ENCODE results near the gene ATP6V1F. TPM values are rescaled to one million over a fixed set of nuclear protein-coding genes. Genes with fewer than 3 reads are reported as not detected.

Gene ATP6V1F
- polyA plus RNA-seq, 4 donors: 145 to 239 (median 191) TPM

DNA sequence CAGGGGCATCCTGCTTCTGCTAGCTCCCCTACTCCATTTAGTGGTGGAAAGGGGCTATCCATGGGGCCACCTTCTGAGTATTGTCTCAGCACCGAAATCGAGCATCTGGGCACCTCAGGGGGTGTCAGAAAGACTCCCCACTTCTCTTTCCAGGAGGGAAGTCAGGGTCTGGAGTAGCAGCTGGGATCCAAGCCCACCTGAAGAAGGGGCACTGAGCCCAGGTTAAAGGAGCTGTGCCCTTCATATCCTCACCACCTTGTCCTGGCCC is 29.8 kb upstream of the ATP6V1F start:
- no peak for DNase-seq
- peaks cover 0 to 50% (median 0%) of the 10 kb centered on the region in 3 donors for H3K4me1 ChIP-seq (ENCODE audit: control insufficient read depth in 3 of 3, insufficient read depth in 2 of 3, low read depth in 1 of 3, low read length in 2 of 3)
- no peak for FAIRE-seq
- no peaks in the 10 kb centered on the region for H3K9me3 ChIP-seq (ENCODE audit: control insufficient read depth in 2 of 2, insufficient read depth in 1 of 2, low read depth in 1 of 2, low read length in 1 of 2)
- H3K4me3 ChIP-seq (ENCODE audit: low read depth in 1 of 3, low read length in 3 of 3): peak overlapping the region in 1 of 3 donors; percentile 71
- peak overlapping the region in 2 of 3 donors; percentile 51 to 80 for H3K27ac ChIP-seq (ENCODE audit: low read depth in 1 of 3, low read length in 2 of 3)
- H3K27me3 ChIP-seq (ENCODE audit: control insufficient read depth in 3 of 3, insufficient read depth in 3 of 3, low read length in 3 of 3): peaks cover 0 to 40% (median 9%) of the 10 kb centered on the region in 3 donors
- peaks cover 0 to 29% (median 0%) of the 10 kb centered on the region in 3 donors for H3K36me3 ChIP-seq (ENCODE audit: control insufficient read depth in 3 of 3, insufficient read depth in 2 of 3, low read depth in 1 of 3, low read length in 3 of 3)
- WGBS, 3 donors: 22 to 48% (median 30%) methylated on average over 2 of the region's 2 CpGs

DNA sequence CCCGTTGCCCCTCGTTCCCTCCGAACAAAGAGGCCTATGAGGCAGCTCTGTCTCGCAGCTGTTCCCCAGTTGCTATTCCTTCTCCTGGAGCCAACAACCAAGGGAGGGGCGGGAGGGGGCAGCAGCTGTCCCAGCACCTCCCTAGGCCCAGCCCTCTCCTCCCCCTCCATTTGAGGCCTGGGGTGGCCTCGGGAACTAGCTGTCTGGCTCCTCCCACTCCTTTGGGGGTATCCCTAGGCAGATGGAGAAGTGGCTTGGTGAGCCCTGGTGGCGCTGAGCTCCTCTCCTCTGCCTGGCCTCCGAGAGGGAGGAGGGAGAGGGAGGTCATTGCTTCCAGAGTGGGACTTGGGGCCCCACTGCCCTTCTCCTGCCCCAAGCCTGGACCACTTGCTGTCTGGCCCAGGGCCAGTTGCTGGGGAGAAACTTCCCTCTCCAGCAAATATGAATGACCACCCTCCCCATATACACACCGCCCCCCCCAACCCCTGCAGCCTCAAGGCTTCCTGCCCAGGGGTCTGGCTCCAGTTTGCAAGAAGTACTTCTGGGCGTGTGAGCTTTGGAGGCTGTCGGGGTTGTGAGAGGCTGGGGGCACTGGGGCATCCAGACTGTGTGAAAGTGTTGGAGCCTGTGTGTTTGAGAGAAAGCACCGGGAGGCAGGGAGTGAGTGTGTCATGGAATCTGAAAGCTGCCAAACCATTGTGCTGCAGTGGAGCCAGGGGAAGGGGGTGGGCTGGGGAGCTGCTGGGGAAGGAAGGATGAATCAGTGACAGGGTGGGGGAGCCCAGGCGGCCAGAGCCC is 29.3 kb upstream of the ATP6V1F start:
- peak overlapping the region in 2 of 3 donors; percentile 51 to 80 for H3K27ac ChIP-seq (ENCODE audit: low read depth in 1 of 3, low read length in 2 of 3)
- H3K27me3 ChIP-seq (ENCODE audit: control insufficient read depth in 3 of 3, insufficient read depth in 3 of 3, low read length in 3 of 3): peaks cover 0 to 40% (median 9%) of the 10 kb centered on the region in 3 donors
- peaks cover 0 to 35% (median 0%) of the 10 kb centered on the region in 3 donors for H3K36me3 ChIP-seq (ENCODE audit: control insufficient read depth in 3 of 3, insufficient read depth in 2 of 3, low read depth in 1 of 3, low read length in 3 of 3)
- FAIRE-seq: no peak
- H3K9me3 ChIP-seq (ENCODE audit: control insufficient read depth in 2 of 2, insufficient read depth in 1 of 2, low read depth in 1 of 2, low read length in 1 of 2): no peaks in the 10 kb centered on the region
- 14 to 38% (median 20%) methylated on average over 13 of the region's 13 CpGs for WGBS, 3 donors
- H3K4me1 ChIP-seq (ENCODE audit: control insufficient read depth in 3 of 3, insufficient read depth in 2 of 3, low read depth in 1 of 3, low read length in 2 of 3): peaks cover 0 to 46% (median 0%) of the 10 kb centered on the region in 3 donors
- peak in 1 of 2 donors; percentile 55 for DNase-seq
- H3K4me3 ChIP-seq (ENCODE audit: low read depth in 1 of 3, low read length in 3 of 3): peak overlapping the region in 1 of 3 donors; percentile 71

DNA sequence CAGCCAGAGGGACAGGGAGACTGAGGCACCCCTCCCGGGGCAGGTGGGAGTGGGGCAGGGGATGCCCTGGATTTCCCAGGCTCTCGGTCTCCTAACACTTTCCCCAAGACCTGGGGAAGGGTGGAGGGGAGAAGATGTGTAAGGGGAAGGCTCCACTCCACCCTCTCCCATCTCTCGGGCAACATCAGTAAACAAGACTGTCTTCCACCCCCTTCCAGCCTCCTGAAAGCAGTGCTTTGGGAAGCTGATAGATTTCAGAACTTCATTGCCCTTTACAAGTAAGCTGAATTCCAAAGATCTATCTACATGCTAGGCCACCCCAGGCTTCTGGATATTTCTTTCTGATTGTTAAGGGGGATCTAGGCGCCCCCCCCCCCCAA is 28.7 kb upstream of the ATP6V1F start:
- DNase-seq: no peak
- Histone ChIP-seq H3K4me1 (ENCODE audit: control insufficient read depth in 3 of 3, insufficient read depth in 2 of 3, low read depth in 1 of 3, low read length in 2 of 3) (peaks cover 0 to 42% (median 0%) of the 10 kb centered on the region in 3 donors), H3K9me3 (ENCODE audit: control insufficient read depth in 2 of 2, insufficient read depth in 1 of 2, low read depth in 1 of 2, low read length in 1 of 2) (no peaks in the 10 kb centered on the region), H3K27ac (ENCODE audit: low read depth in 1 of 3, low read length in 2 of 3) (peak overlapping the region in 1 of 3 donors; percentile 80), H3K4me3 (ENCODE audit: low read depth in 1 of 3, low read length in 3 of 3) (no peak overlapping the region), H3K36me3 (ENCODE audit: control insufficient read depth in 3 of 3, insufficient read depth in 2 of 3, low read depth in 1 of 3, low read length in 3 of 3) (peaks cover 0 to 41% (median 0%) of the 10 kb centered on the region in 3 donors), H3K27me3 (ENCODE audit: control insufficient read depth in 3 of 3, insufficient read depth in 3 of 3, low read length in 3 of 3) (peaks cover 0 to 40% (median 9%) of the 10 kb centered on the region in 3 donors)
- FAIRE-seq: no peak
- 38 to 46% (median 43%) methylated on average over 3 to 4 of the region's 4 CpGs for WGBS, 3 donors

DNA sequence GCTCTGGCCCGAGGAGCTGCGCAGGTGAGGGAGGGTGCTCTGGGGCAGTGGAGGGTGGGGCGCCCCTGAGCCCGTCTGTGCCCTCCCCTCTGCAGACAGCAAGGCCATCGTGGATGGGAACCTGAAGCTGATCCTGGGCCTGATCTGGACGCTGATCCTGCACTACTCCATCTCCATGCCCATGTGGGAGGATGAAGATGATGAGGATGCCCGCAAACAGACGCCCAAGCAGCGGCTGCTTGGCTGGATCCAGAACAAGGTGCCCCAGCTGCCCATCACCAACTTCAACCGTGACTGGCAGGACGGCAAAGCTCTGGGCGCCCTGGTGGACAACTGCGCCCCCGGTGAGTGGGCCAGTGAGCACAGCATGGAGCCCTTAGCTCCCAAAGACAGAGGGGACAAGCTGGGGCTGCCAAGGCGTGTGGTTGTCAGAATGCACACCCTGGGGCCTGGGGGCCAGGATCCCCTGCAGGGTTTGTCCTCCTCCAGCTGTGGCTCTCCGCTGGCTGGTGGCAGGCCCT is 27.4 kb upstream of the ATP6V1F start:
- Histone ChIP-seq H3K27ac (ENCODE audit: low read depth in 1 of 3, low read length in 2 of 3) (no peak overlapping the region), H3K4me3 (ENCODE audit: low read depth in 1 of 3, low read length in 3 of 3) (no peak overlapping the region), H3K27me3 (ENCODE audit: control insufficient read depth in 3 of 3, insufficient read depth in 3 of 3, low read length in 3 of 3) (peaks cover 0 to 32% (median 7%) of the 10 kb centered on the region in 3 donors), H3K36me3 (ENCODE audit: control insufficient read depth in 3 of 3, insufficient read depth in 2 of 3, low read depth in 1 of 3, low read length in 3 of 3) (peaks cover 0 to 54% (median 0%) of the 10 kb centered on the region in 3 donors), H3K9me3 (ENCODE audit: control insufficient read depth in 2 of 2, insufficient read depth in 1 of 2, low read depth in 1 of 2, low read length in 1 of 2) (no peaks in the 10 kb centered on the region), H3K4me1 (ENCODE audit: control insufficient read depth in 3 of 3, insufficient read depth in 2 of 3, low read depth in 1 of 3, low read length in 2 of 3) (peaks cover 0 to 33% (median 0%) of the 10 kb centered on the region in 3 donors)
- FAIRE-seq (no peak), DNase-seq (no peak)
- 79 to 86% (median 86%) methylated on average over 16 of the region's 16 CpGs for WGBS, 3 donors

DNA sequence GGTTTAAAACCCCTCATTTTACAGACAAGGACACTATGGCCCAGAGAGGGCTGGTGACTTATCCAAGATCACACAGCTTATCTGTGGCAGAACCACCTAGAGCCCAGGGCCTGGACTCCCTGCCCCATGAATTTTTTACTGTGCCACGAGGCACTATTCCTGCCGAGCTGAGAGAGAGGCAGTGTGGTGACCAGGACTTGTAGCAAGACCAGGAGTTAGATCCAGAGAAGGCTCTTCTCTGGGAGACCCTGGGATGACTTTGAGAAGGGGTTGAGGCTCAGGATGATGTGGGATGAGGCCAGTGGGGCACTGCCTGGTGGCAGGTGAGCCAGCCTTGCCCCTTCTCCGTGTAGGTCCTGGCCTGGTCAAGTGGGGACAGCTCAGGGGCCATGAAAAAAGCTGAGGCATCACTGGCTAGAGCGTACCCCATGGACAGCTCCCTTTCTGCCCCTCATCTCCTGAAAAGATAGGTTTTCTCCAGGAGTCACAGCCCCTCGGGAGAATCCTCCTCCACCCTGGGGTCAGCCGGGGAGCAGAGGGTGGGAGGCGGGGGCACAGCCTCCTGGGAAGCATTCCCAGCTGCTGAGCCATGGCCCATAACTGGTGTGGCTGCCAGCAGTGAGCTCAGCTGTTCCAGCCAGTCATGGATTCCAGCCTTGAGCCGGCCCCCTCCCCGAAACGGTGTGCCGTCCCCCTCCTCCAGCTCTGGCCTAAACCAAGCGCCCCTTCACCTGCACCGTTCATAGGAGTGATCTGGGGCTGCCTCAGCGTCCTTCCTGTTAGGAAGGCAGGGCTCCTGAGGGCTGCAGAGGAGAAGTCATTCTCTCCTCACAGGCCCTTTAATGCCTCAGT is 26.6 kb upstream of the ATP6V1F start:
- no peaks in the 10 kb centered on the region for H3K9me3 ChIP-seq (ENCODE audit: control insufficient read depth in 2 of 2, insufficient read depth in 1 of 2, low read depth in 1 of 2, low read length in 1 of 2)
- FAIRE-seq (no peak), DNase-seq (no peak)
- no peak overlapping the region for H3K4me3 ChIP-seq (ENCODE audit: low read depth in 1 of 3, low read length in 3 of 3)
- H3K4me1 ChIP-seq (ENCODE audit: control insufficient read depth in 3 of 3, insufficient read depth in 2 of 3, low read depth in 1 of 3, low read length in 2 of 3): peaks cover 0 to 28% (median 0%) of the 10 kb centered on the region in 3 donors
- H3K27ac ChIP-seq (ENCODE audit: low read depth in 1 of 3, low read length in 2 of 3): no peak overlapping the region
- H3K27me3 ChIP-seq (ENCODE audit: control insufficient read depth in 3 of 3, insufficient read depth in 3 of 3, low read length in 3 of 3): peaks cover 0 to 25% (median 7%) of the 10 kb centered on the region in 3 donors
- WGBS, 3 donors: 74 to 81% (median 78%) methylated on average over 13 to 14 of the region's 14 CpGs
- H3K36me3 ChIP-seq (ENCODE audit: control insufficient read depth in 3 of 3, insufficient read depth in 2 of 3, low read depth in 1 of 3, low read length in 3 of 3): peaks cover 0 to 61% (median 0%) of the 10 kb centered on the region in 3 donors

DNA sequence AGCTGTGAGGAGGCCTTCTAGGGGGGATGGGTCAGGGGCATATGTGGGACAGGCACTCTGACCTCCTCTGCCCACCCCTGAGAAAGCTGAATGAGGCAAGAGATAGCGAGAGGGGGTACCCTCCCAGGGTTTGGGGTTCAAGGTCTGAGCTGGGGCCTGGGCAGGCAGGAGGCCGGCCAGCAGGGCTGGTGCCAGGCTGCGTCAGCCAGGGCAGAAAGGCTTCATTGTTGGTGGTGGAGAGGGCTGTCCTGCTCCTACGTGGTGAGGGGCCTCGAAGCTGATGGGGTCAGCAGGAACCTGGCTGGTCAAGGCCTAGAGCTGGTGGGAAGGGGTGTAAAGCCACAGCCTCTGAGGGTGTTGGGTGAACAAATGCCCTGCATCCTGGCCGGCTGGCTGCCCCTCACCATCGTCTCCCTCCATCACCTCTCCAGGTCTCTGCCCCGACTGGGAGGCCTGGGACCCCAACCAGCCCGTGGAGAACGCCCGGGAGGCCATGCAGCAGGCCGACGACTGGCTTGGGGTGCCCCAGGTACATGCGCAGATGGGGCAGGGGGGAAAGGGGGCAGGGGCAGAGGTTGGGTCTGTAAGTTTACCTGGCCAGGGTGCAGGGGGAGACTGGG is 25.8 kb upstream of the ATP6V1F start:
- H3K27me3 ChIP-seq (ENCODE audit: control insufficient read depth in 3 of 3, insufficient read depth in 3 of 3, low read length in 3 of 3): peaks cover 0 to 17% (median 0%) of the 10 kb centered on the region in 3 donors
- no peak overlapping the region for H3K4me3 ChIP-seq (ENCODE audit: low read depth in 1 of 3, low read length in 3 of 3)
- no peak for DNase-seq
- FAIRE-seq: no peak
- 86 to 91% (median 90%) methylated on average over 12 to 14 of the region's 14 CpGs for WGBS, 3 donors
- peaks cover 0 to 67% (median 0%) of the 10 kb centered on the region in 3 donors for H3K36me3 ChIP-seq (ENCODE audit: control insufficient read depth in 3 of 3, insufficient read depth in 2 of 3, low read depth in 1 of 3, low read length in 3 of 3)
- no peak overlapping the region for H3K27ac ChIP-seq (ENCODE audit: low read depth in 1 of 3, low read length in 2 of 3)
- no peaks in the 10 kb centered on the region for H3K9me3 ChIP-seq (ENCODE audit: control insufficient read depth in 2 of 2, insufficient read depth in 1 of 2, low read depth in 1 of 2, low read length in 1 of 2)
- peaks cover 0 to 20% (median 0%) of the 10 kb centered on the region in 3 donors for H3K4me1 ChIP-seq (ENCODE audit: control insufficient read depth in 3 of 3, insufficient read depth in 2 of 3, low read depth in 1 of 3, low read length in 2 of 3)

DNA sequence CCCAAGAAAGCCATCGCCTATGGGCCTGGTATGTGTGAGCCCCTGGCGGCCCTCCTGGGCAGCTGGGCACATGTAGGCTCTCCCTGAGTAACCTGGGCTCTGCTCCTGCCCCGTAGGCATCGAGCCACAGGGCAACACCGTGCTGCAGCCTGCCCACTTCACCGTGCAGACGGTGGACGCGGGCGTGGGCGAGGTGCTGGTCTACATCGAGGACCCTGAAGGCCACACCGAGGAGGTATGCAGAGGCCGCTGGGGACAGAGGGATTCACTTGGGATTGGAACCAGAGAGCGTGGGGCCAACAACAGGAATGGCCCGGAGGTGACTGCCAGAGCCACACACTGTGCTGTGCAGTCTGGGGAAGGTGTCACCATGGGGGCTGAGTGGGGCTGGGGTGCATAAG is 25.1 kb upstream of the ATP6V1F start:
- H3K4me3 ChIP-seq (ENCODE audit: low read depth in 1 of 3, low read length in 3 of 3): no peak overlapping the region
- H3K9me3 ChIP-seq (ENCODE audit: control insufficient read depth in 2 of 2, insufficient read depth in 1 of 2, low read depth in 1 of 2, low read length in 1 of 2): no peaks in the 10 kb centered on the region
- H3K4me1 ChIP-seq (ENCODE audit: control insufficient read depth in 3 of 3, insufficient read depth in 2 of 3, low read depth in 1 of 3, low read length in 2 of 3): peaks cover 0 to 15% (median 0%) of the 10 kb centered on the region in 3 donors
- FAIRE-seq: no peak
- no peak overlapping the region for H3K27ac ChIP-seq (ENCODE audit: low read depth in 1 of 3, low read length in 2 of 3)
- WGBS, 3 donors: 92 to 95% (median 94%) methylated on average over 16 of the region's 16 CpGs
- DNase-seq: no peak
- peaks cover 0 to 74% (median 0%) of the 10 kb centered on the region in 3 donors for H3K36me3 ChIP-seq (ENCODE audit: control insufficient read depth in 3 of 3, insufficient read depth in 2 of 3, low read depth in 1 of 3, low read length in 3 of 3)
- H3K27me3 ChIP-seq (ENCODE audit: control insufficient read depth in 3 of 3, insufficient read depth in 3 of 3, low read length in 3 of 3): peaks cover 0 to 10% (median 0%) of the 10 kb centered on the region in 3 donors

All from small intestine (tissue), 7 donors.